GM20000 (cell line): Measurements from ENCODE around the gene DCAF4.
"Not testable (repeated sequence)": the region's sequence is repeated elsewhere in the genome, so short reads cannot be mapped to it uniquely, and the experiment has no call there.

Experiments used
- DNase-seq: peaks from one replicate; pipeline ENCODE4 v3.0.0; 2012; ENCODE audit warnings: low spot score
- CTCF ChIP-seq: IDR thresholded peaks from 2 replicates; pipeline ENCODE4 v1.5.1; 2012; ENCODE audit warnings: mild to moderate bottlenecking, control low read depth; ENCODE audit errors: extremely low read depth, missing control alignments

DCAF4 gene

GRCh38 chr14:72947366-72948160 is 21.3 kb downstream of the DCAF4 start:
- no peak for DNase-seq
- no peak for TF ChIP-seq CTCF

- peak; percentile 92 for TF ChIP-seq CTCF
- DNase-seq, result peak; percentile 72
These were observed 22.3 kb downstream of the DCAF4 start for GRCh38 chr14:72948481-72949138.

GRCh38 chr14:72952171-72952570 is 25.9 kb downstream of the DCAF4 start:
- TF ChIP-seq CTCF, result no peak

GRCh38 chr14:72956741-72957140 is 30.5 kb downstream of the DCAF4 start:
- DNase-seq, result not testable (repeated sequence)

More at GRCh38 chr14:72952171-72952570, 25.9 kb downstream of the DCAF4 start:
- no peak for DNase-seq

- TF ChIP-seq CTCF, result no peak
- DNase-seq, result no peak
These were observed 30.9 kb downstream of the DCAF4 start for GRCh38 chr14:72957213-72957612.

- DNase-seq, result no peak
- TF ChIP-seq CTCF, result no peak
These were observed 32.3 kb downstream of the DCAF4 start for GRCh38 chr14:72958548-72958947.

- not testable (repeated sequence) for DNase-seq
These were observed 34.8 kb downstream of the DCAF4 start for GRCh38 chr14:72961016-72961415.

GRCh38 chr14:72961579-72962335 is 35.5 kb downstream of the DCAF4 start:
- no peak for TF ChIP-seq CTCF
- no peak for DNase-seq

GRCh38 chr14:72962336-72962754 is 36.1 kb downstream of the DCAF4 start:
- DNase-seq, result not testable (repeated sequence)
